Nephron progenitor cell (in vitro differentiated cells): ENCODE measurements around the gene SEC14L1.

Experiments
- DNase-seq: peaks from one replicate; pipeline ENCODE4 v3.0.0; 2021
- H3K27ac Mint-ChIP-seq: 2 replicates; pipeline ENCODE4 v1.8.0; 2021; ENCODE audit warnings: mild to moderate bottlenecking, moderate library complexity, mixed read lengths
- H3K27me3 Mint-ChIP-seq: 2 replicates; pipeline ENCODE4 v1.8.0; 2021; ENCODE audit warnings: mild to moderate bottlenecking, low read depth, mixed read lengths; ENCODE audit not compliant: poor library complexity
- H3K36me3 Mint-ChIP-seq: 2 replicates; pipeline ENCODE4 v1.8.0; 2021; ENCODE audit warnings: low read depth, mixed read lengths
- H3K4me1 Mint-ChIP-seq: 2 replicates; pipeline ENCODE4 v1.8.0; 2021; ENCODE audit warnings: mixed read lengths
- H3K4me3 Mint-ChIP-seq: 2 replicates; pipeline ENCODE4 v1.8.0; 2021; ENCODE audit warnings: mild to moderate bottlenecking, moderate library complexity, mixed read lengths
- H3K9me3 Mint-ChIP-seq: 2 replicates; pipeline ENCODE4 v1.8.0; 2021; ENCODE audit warnings: mild to moderate bottlenecking, moderate library complexity, mixed read lengths
- TF ChIP-seq, protein P1 (sequence below): fragments of 200-600 bp; sonication (generic); IDR thresholded peaks from 2 replicates; pipeline ENCODE4 v1.5.0; 2021; ENCODE audit warnings: antibody characterized with exemption

SEC14L1 gene

GRCh38 chr17:77182205-77183172 is 41.7 kb downstream of the SEC14L1 start:
- no peaks in the 10 kb centered on the region for H3K9me3 Mint-ChIP-seq
- DNase-seq: no peak
- peaks cover 6% of the 10 kb centered on the region for H3K27me3 Mint-ChIP-seq
- H3K27ac Mint-ChIP-seq: peak overlapping the region; percentile 97
- peaks cover 8% of the 10 kb centered on the region for H3K4me1 Mint-ChIP-seq
- peak overlapping the region; percentile 45 for H3K4me3 Mint-ChIP-seq
- TF ChIP-seq, protein P1, sequence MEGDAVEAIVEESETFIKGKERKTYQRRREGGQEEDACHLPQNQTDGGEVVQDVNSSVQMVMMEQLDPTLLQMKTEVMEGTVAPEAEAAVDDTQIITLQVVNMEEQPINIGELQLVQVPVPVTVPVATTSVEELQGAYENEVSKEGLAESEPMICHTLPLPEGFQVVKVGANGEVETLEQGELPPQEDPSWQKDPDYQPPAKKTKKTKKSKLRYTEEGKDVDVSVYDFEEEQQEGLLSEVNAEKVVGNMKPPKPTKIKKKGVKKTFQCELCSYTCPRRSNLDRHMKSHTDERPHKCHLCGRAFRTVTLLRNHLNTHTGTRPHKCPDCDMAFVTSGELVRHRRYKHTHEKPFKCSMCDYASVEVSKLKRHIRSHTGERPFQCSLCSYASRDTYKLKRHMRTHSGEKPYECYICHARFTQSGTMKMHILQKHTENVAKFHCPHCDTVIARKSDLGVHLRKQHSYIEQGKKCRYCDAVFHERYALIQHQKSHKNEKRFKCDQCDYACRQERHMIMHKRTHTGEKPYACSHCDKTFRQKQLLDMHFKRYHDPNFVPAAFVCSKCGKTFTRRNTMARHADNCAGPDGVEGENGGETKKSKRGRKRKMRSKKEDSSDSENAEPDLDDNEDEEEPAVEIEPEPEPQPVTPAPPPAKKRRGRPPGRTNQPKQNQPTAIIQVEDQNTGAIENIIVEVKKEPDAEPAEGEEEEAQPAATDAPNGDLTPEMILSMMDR: no peak
- H3K36me3 Mint-ChIP-seq: peaks cover 25% of the 10 kb centered on the region

GRCh38 chr17:77184474-77184873 is 43.7 kb downstream of the SEC14L1 start:
- no peak overlapping the region for H3K27ac Mint-ChIP-seq
- H3K36me3 Mint-ChIP-seq: peaks cover 20% of the 10 kb centered on the region
- peaks cover 6% of the 10 kb centered on the region for H3K27me3 Mint-ChIP-seq
- H3K9me3 Mint-ChIP-seq: no peaks in the 10 kb centered on the region
- TF ChIP-seq, protein P1: no peak
- DNase-seq: no peak
- no peaks in the 10 kb centered on the region for H3K4me1 Mint-ChIP-seq
- no peak overlapping the region for H3K4me3 Mint-ChIP-seq

- Mint-ChIP-seq H3K27ac (no peak overlapping the region), H3K4me1 (peaks cover 3% of the 10 kb centered on the region), H3K27me3 (peaks cover 6% of the 10 kb centered on the region), H3K36me3 (peaks cover 21% of the 10 kb centered on the region), H3K4me3 (no peak overlapping the region), H3K9me3 (no peaks in the 10 kb centered on the region)
- TF ChIP-seq, protein P1: no peak
- DNase-seq: no peak
These were observed 44.4 kb downstream of the SEC14L1 start for GRCh38 chr17:77185137-77185536.

DNA sequence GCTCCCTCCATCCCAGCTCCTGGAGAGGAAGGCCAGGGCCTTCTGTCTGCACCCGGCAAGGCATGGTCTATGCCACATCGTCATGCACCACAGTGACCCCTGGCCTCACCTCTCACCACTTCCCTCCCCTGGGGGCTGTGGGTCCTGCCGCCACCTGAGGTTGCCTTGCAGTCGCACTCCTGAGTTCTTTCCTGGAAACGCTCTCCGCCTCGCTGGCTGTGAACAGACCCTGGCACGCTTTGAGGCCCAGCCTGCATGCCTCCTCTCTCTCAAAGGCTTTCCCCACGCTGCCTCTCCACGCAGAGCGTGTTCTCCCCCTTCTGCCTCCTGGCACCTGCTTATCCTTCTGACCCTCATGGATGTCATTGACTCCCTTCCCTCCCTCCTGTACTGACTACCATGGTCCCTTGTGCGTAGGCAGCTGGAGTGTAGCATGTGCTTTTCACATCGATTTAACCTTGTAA is 45.4 kb downstream of the SEC14L1 start:
- TF ChIP-seq, protein P1: no peak
- Mint-ChIP-seq H3K9me3 (no peaks in the 10 kb centered on the region), H3K27me3 (peaks cover 2% of the 10 kb centered on the region), H3K36me3 (peaks cover 20% of the 10 kb centered on the region), H3K4me3 (no peak overlapping the region), H3K27ac (no peak overlapping the region), H3K4me1 (peaks cover 14% of the 10 kb centered on the region)
- DNase-seq: peak; percentile 15

DNA sequence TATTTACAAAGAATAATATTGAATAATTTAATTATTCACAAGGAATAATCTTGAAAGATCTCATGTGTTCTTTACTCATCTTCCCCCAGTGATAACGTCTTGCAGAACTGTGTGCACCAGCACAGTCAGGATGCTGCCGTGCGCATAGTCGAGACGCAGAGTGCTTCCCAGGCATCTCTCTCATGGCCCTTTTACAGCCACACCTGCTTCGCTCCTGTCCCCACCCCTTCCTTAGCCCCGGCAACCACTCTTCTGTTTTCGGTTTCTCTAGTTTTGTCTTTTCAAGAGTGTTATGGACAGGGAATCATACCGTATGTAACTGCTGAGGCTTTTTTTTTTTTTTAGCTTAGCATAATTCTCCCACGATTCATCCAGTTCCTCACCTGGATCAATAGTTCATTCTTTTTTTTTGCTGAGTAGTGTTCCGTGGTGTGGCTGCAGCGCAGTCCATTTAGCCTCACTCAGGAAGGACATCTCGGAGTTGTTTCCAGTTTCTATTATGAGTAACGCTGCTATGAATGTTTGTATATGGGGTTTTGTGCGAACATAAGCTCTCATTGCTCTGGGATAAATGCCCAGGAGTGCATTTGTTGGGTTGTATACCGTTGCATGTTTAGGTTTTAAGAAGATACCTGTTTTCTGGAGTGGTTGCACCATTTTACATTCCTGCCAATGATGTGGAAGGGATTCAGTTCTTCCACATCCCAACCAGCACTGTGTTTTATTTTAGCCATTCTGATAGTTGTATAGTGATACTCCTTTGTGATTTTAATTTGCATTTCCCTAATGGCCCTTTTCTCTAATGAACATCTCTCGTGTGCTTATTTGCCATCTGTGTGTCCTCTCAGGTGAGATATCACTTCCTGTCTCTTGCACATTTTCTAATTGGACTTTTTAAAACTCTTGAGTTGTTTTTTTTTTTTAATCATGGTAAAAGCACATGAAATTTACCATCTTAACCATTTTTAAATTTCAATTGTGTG is 47.6 kb downstream of the SEC14L1 start:
- Mint-ChIP-seq H3K36me3 (peaks cover 39% of the 10 kb centered on the region), H3K27me3 (peaks cover 2% of the 10 kb centered on the region), H3K9me3 (no peaks in the 10 kb centered on the region), H3K4me3 (no peak overlapping the region), H3K27ac (no peak overlapping the region), H3K4me1 (peaks cover 22% of the 10 kb centered on the region)
- DNase-seq: no peak
- TF ChIP-seq, protein P1: no peak
